HEK293T (cell line): Measurements from ENCODE around the gene TMEM169.

Experiments used
- CTCF ChIA-PET: fragments of 350-600 bp; formaldehyde crosslinking; extraction: SDS; loops from one replicate; lab custom pipeline; 2021; ENCODE audit warnings: antibody characterized with exemption, inconsistent platforms; lab: Yijun Ruan, JAX
- POLR2A ChIA-PET: fragments of 350-600 bp; formaldehyde crosslinking; extraction: SDS; loops from one replicate; lab custom pipeline; 2020; ENCODE audit warnings: antibody characterized with exemption, inconsistent platforms; lab: Yijun Ruan, JAX
- DNase-seq: peaks from one replicate; pipeline ENCODE4 v3.0.0; 2012; ENCODE audit warnings: mixed read lengths; ENCODE audit errors: extremely low spot score
- ARNT ChIP-seq: fragments of 450-650 bp; IDR thresholded peaks from 2 replicates; pipeline ENCODE4 v1.6.1; 2017; ENCODE audit warnings: mild to moderate bottlenecking
- BHLHE40 ChIP-seq: fragments of 450-650 bp; IDR thresholded peaks from 2 replicates; pipeline ENCODE4 v1.6.1; 2016; ENCODE audit warnings: mild to moderate bottlenecking, moderate library complexity, borderline replicate concordance
- CTBP1 ChIP-seq: fragments of 450-650 bp; IDR thresholded peaks from 2 replicates; pipeline ENCODE4 v1.6.1; 2016; ENCODE audit warnings: borderline replicate concordance
- ELF4 ChIP-seq: fragments of 450-650 bp; IDR thresholded peaks from 2 replicates; pipeline ENCODE4 v1.6.1; 2017; ENCODE audit warnings: antibody characterized with exemption
- FOXA1 ChIP-seq: fragments of 450-650 bp; IDR thresholded peaks from 2 replicates; pipeline ENCODE4 v1.6.1; 2016; ENCODE audit warnings: mild to moderate bottlenecking
- FOXK2 ChIP-seq: fragments of 450-650 bp; IDR thresholded peaks from 2 replicates; pipeline ENCODE4 v1.6.1; 2016; ENCODE audit warnings: mild to moderate bottlenecking
- FOXM1 ChIP-seq: fragments of 450-650 bp; IDR thresholded peaks from 2 replicates; pipeline ENCODE4 v1.6.1; 2017; ENCODE audit warnings: mild to moderate bottlenecking, borderline replicate concordance
- HDGF ChIP-seq: fragments of 450-650 bp; IDR thresholded peaks from 2 replicates; pipeline ENCODE4 v1.6.1; 2017; ENCODE audit warnings: antibody characterized with exemption, borderline replicate concordance
- L3MBTL2 ChIP-seq: fragments of 450-650 bp; conservative IDR thresholded peaks from 2 replicates; pipeline ENCODE4 v1.6.1; 2016; ENCODE audit warnings: mild to moderate bottlenecking
- LEF1 ChIP-seq: fragments of 450-650 bp; IDR thresholded peaks from 2 replicates; pipeline ENCODE4 v1.6.1; 2017; ENCODE audit warnings: mild to moderate bottlenecking, borderline replicate concordance
- NFRKB ChIP-seq: fragments of 450-650 bp; IDR thresholded peaks from 2 replicates; pipeline ENCODE4 v1.6.1; 2016; ENCODE audit warnings: mild to moderate bottlenecking, moderate library complexity
- PKNOX1 ChIP-seq: fragments of 450-650 bp; IDR thresholded peaks from 2 replicates; pipeline ENCODE4 v1.6.1; 2016
- SP1 ChIP-seq: fragments of 450-650 bp; IDR thresholded peaks from 2 replicates; pipeline ENCODE4 v1.6.1; 2017
- SUZ12 ChIP-seq: fragments of 450-650 bp; IDR thresholded peaks from 2 replicates; pipeline ENCODE4 v1.6.1; 2016; ENCODE audit warnings: mild to moderate bottlenecking
- TARDBP ChIP-seq: fragments of 450-650 bp; IDR thresholded peaks from 2 replicates; pipeline ENCODE4 v1.6.1; 2016
- ZNF384 ChIP-seq: fragments of 450-650 bp; IDR thresholded peaks from 2 replicates; pipeline ENCODE4 v1.6.1; 2016

The TMEM169 gene

GRCh38 chr2:216083464-216084281 is 2.0 kb downstream of the TMEM169 start:
- POLR2A ChIA-PET = interaction anchor here (2.0 kb wide), 1 partner anchor 26 kb away, joined by 11 read pairs; the partner anchor contains the start of gene XRCC5
- CTCF ChIA-PET = no interaction called here
- DNase-seq = no peak
- TF ChIP-seq ARNT (no peak), FOXK2 (no peak), CTBP1 (no peak), LEF1 (no peak), L3MBTL2 (no peak)

GRCh38 chr2:216084547-216084946 is 2.8 kb downstream of the TMEM169 start:
- TF ChIP-seq L3MBTL2 (no peak), LEF1 (no peak), SUZ12 (no peak), BHLHE40 (no peak), TARDBP (no peak), FOXK2 (no peak), ARNT (no peak), ZNF384 (no peak), ELF4 (no peak), FOXA1 (no peak), HDGF (no peak)
- ChIA-PET CTCF (no interaction called here), POLR2A (interaction anchor here (0.7 to 2.0 kb wide), 2 partner anchors 8 to 25 kb away, joined by 3 to 11 read pairs; partner anchors contain the start of gene XRCC5)
- DNase-seq = no peak

GRCh38 chr2:216086207-216086893 is 4.6 kb downstream of the TMEM169 start:
- ChIA-PET POLR2A (interaction anchor here (1.1 kb wide), 1 partner anchor 23 kb away, joined by 3 read pairs; the partner anchor contains the start of gene XRCC5), CTCF (no interaction called here)
- no peak for TF ChIP-seq HDGF
- DNase-seq = no peak

GRCh38 chr2:216090369-216090786 is 8.7 kb downstream of the TMEM169 start:
- CTCF ChIA-PET = no interaction called here
- POLR2A ChIA-PET = interaction anchor here (1.1 kb wide), 1 partner anchor 19 kb away, joined by 5 read pairs; the partner anchor contains the start of gene XRCC5
- no peak for DNase-seq
- no peak for TF ChIP-seq FOXK2
- no peak for TF ChIP-seq ELF4
- TF ChIP-seq ZNF384 = no peak
- no peak for TF ChIP-seq L3MBTL2
- no peak for TF ChIP-seq ARNT
- TF ChIP-seq FOXM1 = no peak
- no peak for TF ChIP-seq BHLHE40
- TF ChIP-seq PKNOX1 = no peak
- no peak for TF ChIP-seq FOXA1
- TF ChIP-seq NFRKB = no peak
- TF ChIP-seq LEF1 = no peak
- TF ChIP-seq TARDBP = no peak
- no peak for TF ChIP-seq SUZ12
- TF ChIP-seq HDGF = no peak
- no peak for TF ChIP-seq SP1
- TF ChIP-seq CTBP1 = no peak

GRCh38 chr2:216092646-216093045 is 10.9 kb downstream of the TMEM169 start:
- POLR2A ChIA-PET = interaction anchor here (0.7 to 1.6 kb wide), 2 partner anchors 8 to 11 kb away, joined by 3 to 6 read pairs; partner anchors contain the start of genes PECR and TMEM169
- CTCF ChIA-PET = no interaction called here
- TF ChIP-seq SUZ12 (no peak), BHLHE40 (no peak), LEF1 (no peak), FOXA1 (no peak), ZNF384 (no peak), FOXM1 (no peak), HDGF (no peak), SP1 (no peak), NFRKB (no peak), L3MBTL2 (no peak), TARDBP (no peak)

GRCh38 chr2:216094701-216095100 is 13.0 kb downstream of the TMEM169 start:
- ChIA-PET CTCF (interaction anchor here (0.5 kb wide), 1 partner anchor 14 kb away, joined by 3 read pairs; the partner anchor contains the start of gene XRCC5), POLR2A (interaction anchor here (1.7 kb wide), 1 partner anchor 14 kb away, joined by 9 read pairs; the partner anchor contains the start of gene XRCC5)
- DNase-seq = no peak
- TF ChIP-seq SUZ12 (no peak), SP1 (no peak), ZNF384 (no peak), FOXK2 (no peak), PKNOX1 (no peak), TARDBP (no peak), LEF1 (no peak), HDGF (no peak), BHLHE40 (no peak), L3MBTL2 (no peak)

More at GRCh38 chr2:216092646-216093045, 10.9 kb downstream of the TMEM169 start:
- no peak for DNase-seq
